Common myeloid progenitor, CD34-positive (primary cell): ENCODE data around the gene ZFP3.
"Not testable (repeated sequence)": the region's sequence is repeated elsewhere in the genome, so short reads cannot be mapped to it uniquely, and the experiment has no call there.

ENCODE experiments used
- CTCF ChIA-PET: fragments of 350-600 bp; sonication (Branson Sonifier 250); formaldehyde crosslinking; loops from one replicate; lab custom pipeline; 2021; ENCODE audit warnings: antibody characterized with exemption; lab: Charles Lee
- POLR2A ChIA-PET: fragments of 350-600 bp; sonication (Branson Sonifier 250); formaldehyde crosslinking; loops from one replicate; lab custom pipeline; 2021; ENCODE audit warnings: antibody characterized with exemption; lab: Charles Lee
- DNase-seq, 3 donors: peaks; one replicate each; pipeline versions ENCODE4 v3.0.0 to v3.0.0-alpha.2; 2013
- H3K27ac ChIP-seq, 2 experiments: 1 replicate in 1 of 2; 2 replicates in 1 of 2; pipeline ENCODE4 v1.7.0; 2013; ENCODE audit warnings: inconsistent platforms in 2 of 2, low read length in 2 of 2, mild to moderate bottlenecking in 2 of 2, low read depth in 1 of 2, moderate library complexity in 1 of 2; ENCODE audit not compliant: severe bottlenecking in 2 of 2, insufficient read depth in 1 of 2, poor library complexity in 1 of 2
- H3K27me3 ChIP-seq, 5 experiments: replicated peaks in 2 of 5; 1 replicate in 3 of 5; 2 replicates in 2 of 5; pipeline versions ENCODE4 v1.6.1 to v1.7.0; 2013; ENCODE audit warnings: low read length in 4 of 5, mild to moderate bottlenecking in 2 of 5, moderate library complexity in 2 of 5, inconsistent platforms in 1 of 5; ENCODE audit not compliant: insufficient read depth in 5 of 5, control insufficient read depth in 4 of 5
- H3K36me3 ChIP-seq, 4 experiments: 1 replicate in 2 of 4; 2 replicates in 2 of 4; pipeline versions ENCODE4 v1.6.1 to v1.7.0; 2013; ENCODE audit warnings: low read length in 3 of 4, control low read depth in 1 of 4, mild to moderate bottlenecking in 1 of 4; ENCODE audit not compliant: control insufficient read depth in 4 of 4, insufficient read depth in 4 of 4
- H3K4me1 ChIP-seq, 4 experiments: 1 replicate in 3 of 4; 2 replicates in 1 of 4; pipeline versions ENCODE4 v1.6.1 to v1.7.1; 2013; ENCODE audit warnings: low read length in 3 of 4, mild to moderate bottlenecking in 3 of 4, control low read depth in 1 of 4, inconsistent platforms in 1 of 4, moderate library complexity in 1 of 4; ENCODE audit not compliant: control insufficient read depth in 4 of 4, insufficient read depth in 4 of 4; ENCODE audit errors: control extremely low read depth in 1 of 4
- H3K4me3 ChIP-seq, 7 experiments: 1 replicate in 4 of 7; 2 replicates in 3 of 7; pipeline versions ENCODE4 v1.5.1 to v1.7.0; 2013; ENCODE audit warnings: mild to moderate bottlenecking in 7 of 7, low read length in 6 of 7, moderate library complexity in 6 of 7, inconsistent platforms in 2 of 7, low read depth in 2 of 7, control low read depth in 1 of 7; ENCODE audit not compliant: insufficient read depth in 4 of 7, control insufficient read depth in 1 of 7; ENCODE audit errors: extremely low read depth in 1 of 7
- H3K9me3 ChIP-seq, 5 experiments: 1 replicate in 4 of 5; 2 replicates in 1 of 5; pipeline versions ENCODE4 v1.6.1 to v1.7.1; 2013; ENCODE audit warnings: low read length in 4 of 5, mild to moderate bottlenecking in 2 of 5, inconsistent platforms in 1 of 5, low read depth in 1 of 5, moderate library complexity in 1 of 5; ENCODE audit not compliant: control insufficient read depth in 4 of 5, insufficient read depth in 2 of 5; ENCODE audit errors: control extremely low read depth in 1 of 5
- WGBS: methylation state at CpG from one replicate; pipeline ENCODE4 v1.1.5; 2013; ENCODE audit not compliant: insufficient coverage; 5-methylcytosine and 5-hydroxymethylcytosine counted together

The ZFP3 gene

GRCh38 chr17:5115673-5116651 is 37.7 kb downstream of the ZFP3 start, which contains the start of gene USP6:
Gene USP6, plus strand, starts transcription at chr17:5116032. Its CDS starts 14,336 bp downstream, at chr17:5130368.
- DNase-seq: peak in 2 of 3 donors; percentile 41 to 61
- ChIA-PET POLR2A (no interaction called here), CTCF (no interaction called here)
- H3K27me3 ChIP-seq: peaks cover 0 to 34% (median 7%) of the 10 kb centered on the region in 5 experiments
- WGBS: 29% methylated on average over 70 of the region's 87 CpGs
- peaks cover 0 to 7% (median 3%) of the 10 kb centered on the region in 4 experiments for H3K36me3 ChIP-seq
- H3K27ac ChIP-seq: no peak within 1 kb of the TSS
- peaks cover under 1 to 18% (median 11%) of the 10 kb centered on the region in 4 experiments for H3K4me1 ChIP-seq
- peaks cover 0 to 34% (median 13%) of the 10 kb centered on the region in 5 experiments for H3K9me3 ChIP-seq
- peak within 1 kb of the TSS in 4 of 7 experiments; percentile 0 to 66 (median 30) for H3K4me3 ChIP-seq

GRCh38 chr17:5118219-5118618 is 40.0 kb downstream of the ZFP3 start:
- peaks cover 0 to 7% (median 3%) of the 10 kb centered on the region in 4 experiments for H3K36me3 ChIP-seq
- H3K27me3 ChIP-seq: peaks cover 0 to 47% (median 11%) of the 10 kb centered on the region in 5 experiments
- H3K4me1 ChIP-seq: peaks cover 0 to 14% (median 6%) of the 10 kb centered on the region in 4 experiments
- H3K9me3 ChIP-seq: peaks cover 0 to 34% (median 13%) of the 10 kb centered on the region in 5 experiments
- no peak overlapping the region for H3K4me3 ChIP-seq
- H3K27ac ChIP-seq: no peak overlapping the region
- no peak for DNase-seq
- CTCF ChIA-PET: interaction anchor here (1.1 kb wide), 1 partner anchor 10 kb away, joined by 3 read pairs; no protein-coding TSS in a partner anchor
- POLR2A ChIA-PET: interaction anchor here (1.3 kb wide), 1 partner anchor 21 kb away, joined by 3 read pairs; no protein-coding TSS in a partner anchor
- 98% methylated on average over 5 of the region's 6 CpGs for WGBS

- peaks cover 0 to 6% (median 2%) of the 10 kb centered on the region in 4 experiments for H3K36me3 ChIP-seq
- peaks cover 0 to 31% (median 13%) of the 10 kb centered on the region in 5 experiments for H3K9me3 ChIP-seq
- POLR2A ChIA-PET: no interaction called here
- H3K27ac ChIP-seq: no peak overlapping the region
- no peak for DNase-seq
- peaks cover 0 to 57% (median 19%) of the 10 kb centered on the region in 5 experiments for H3K27me3 ChIP-seq
- CTCF ChIA-PET: no interaction called here
- peaks cover 0 to 17% (median 6%) of the 10 kb centered on the region in 4 experiments for H3K4me1 ChIP-seq
- no peak overlapping the region for H3K4me3 ChIP-seq
- 82% methylated on average over 2 of the region's 7 CpGs for WGBS
Measured at GRCh38 chr17:5120036-5120435, 41.8 kb downstream of the ZFP3 start.

GRCh38 chr17:5120436-5121185 is 42.3 kb downstream of the ZFP3 start:
- H3K36me3 ChIP-seq, DNase-seq, POLR2A ChIA-PET, H3K27ac ChIP-seq, H3K4me3 ChIP-seq: not testable (repeated sequence)
- Histone ChIP-seq H3K4me1 (peaks cover 0 to 17% (median 6%) of the 10 kb centered on the region in 4 experiments), H3K9me3 (peaks cover 0 to 25% (median 12%) of the 10 kb centered on the region in 5 experiments), H3K27me3 (peaks cover 0 to 53% (median 19%) of the 10 kb centered on the region in 5 experiments)
- 97% methylated on average over 5 of the region's 6 CpGs for WGBS
- CTCF ChIA-PET: interaction anchor here (1.2 kb wide), 1 partner anchor 22 kb away, joined by 3 read pairs; no protein-coding TSS in a partner anchor

GRCh38 chr17:5121186-5121841 is 43.0 kb downstream of the ZFP3 start:
- Histone ChIP-seq H3K36me3 (peaks cover 0 to 6% (median 2%) of the 10 kb centered on the region in 4 experiments), H3K27ac (no peak overlapping the region), H3K9me3 (peaks cover 0 to 20% (median 6%) of the 10 kb centered on the region in 5 experiments), H3K4me3 (no peak overlapping the region), H3K27me3 (peaks cover 0 to 46% (median 18%) of the 10 kb centered on the region in 5 experiments), H3K4me1 (peaks cover 0 to 16% (median 6%) of the 10 kb centered on the region in 4 experiments)
- 93% methylated on average over 12 of the region's 16 CpGs for WGBS
- DNase-seq: no peak
- ChIA-PET POLR2A (no interaction called here), CTCF (interaction anchor here (1.2 kb wide), 2 partner anchors 7 to 23 kb away, joined by 3 read pairs; no protein-coding TSS in a partner anchor)

GRCh38 chr17:5122056-5122455 is 43.8 kb downstream of the ZFP3 start:
- peak overlapping the region in 1 of 7 experiments; percentile 61 for H3K4me3 ChIP-seq
- H3K36me3 ChIP-seq, DNase-seq, H3K27ac ChIP-seq, POLR2A ChIA-PET: not testable (repeated sequence)
- peaks cover 0 to 39% (median 17%) of the 10 kb centered on the region in 5 experiments for H3K27me3 ChIP-seq
- CTCF ChIA-PET: interaction anchor here (1.2 kb wide), 1 partner anchor 8 kb away, joined by 3 read pairs; no protein-coding TSS in a partner anchor
- H3K4me1 ChIP-seq: peaks cover 0 to 11% (median 6%) of the 10 kb centered on the region in 4 experiments
- peaks cover 0 to 13% (median 4%) of the 10 kb centered on the region in 5 experiments for H3K9me3 ChIP-seq
- WGBS: 92% methylated on average over 6 of the region's 7 CpGs
